NCI-H446 treated with DMSO at 0.1 percent for 48 hours (cell line): ENCODE measurements around the gene EPHA8.

Experiments used
- DNase-seq: peaks from one replicate; lab custom pipeline; 2025; lab: John Stamatoyannopoulos, UW

Gene EPHA8

GRCh38 chr1:22592919-22593790, 29.9 kb downstream of the EPHA8 start:
- DNase-seq, result no peak

- no peak for DNase-seq
These were observed 31.1 kb downstream of the EPHA8 start for GRCh38 chr1:22594396-22594795.

- no peak for DNase-seq
These were observed 31.8 kb downstream of the EPHA8 start for GRCh38 chr1:22595108-22595507.

GRCh38 chr1:22597301-22597965, 34.1 kb downstream of the EPHA8 start:
- no peak for DNase-seq

- DNase-seq, result no peak
These were observed 34.7 kb downstream of the EPHA8 start for GRCh38 chr1:22597996-22598395.

- no peak for DNase-seq
These were observed 35.4 kb downstream of the EPHA8 start for GRCh38 chr1:22598736-22599135.

GRCh38 chr1:22600071-22600816, 37.0 kb downstream of the EPHA8 start:
- DNase-seq, result no peak

- no peak for DNase-seq
These were observed 37.7 kb downstream of the EPHA8 start for GRCh38 chr1:22600817-22601605.

- no peak for DNase-seq
These were observed 38.3 kb downstream of the EPHA8 start for GRCh38 chr1:22601610-22602009.

GRCh38 chr1:22602060-22602740, 38.9 kb downstream of the EPHA8 start:
- DNase-seq, result no peak

GRCh38 chr1:22606161-22606560, 42.9 kb downstream of the EPHA8 start:
- no peak for DNase-seq

- no peak for DNase-seq
These were observed 43.9 kb downstream of the EPHA8 start for GRCh38 chr1:22607154-22607553.

- no peak for DNase-seq
These were observed 45.1 kb downstream of the EPHA8 start for GRCh38 chr1:22608361-22608760.

GRCh38 chr1:22609291-22609690, 46.0 kb downstream of the EPHA8 start:
- no peak for DNase-seq

- DNase-seq, result no peak
These were observed 48.2 kb downstream of the EPHA8 start for GRCh38 chr1:22611530-22611947.

- no peak for DNase-seq
These were observed 49.6 kb downstream of the EPHA8 start for GRCh38 chr1:22612671-22613571.

GRCh38 chr1:22613572-22613918, 50.3 kb downstream of the EPHA8 start:
- no peak for DNase-seq

- no peak for DNase-seq
These were observed 50.7 kb downstream of the EPHA8 start for GRCh38 chr1:22613951-22614350.

GRCh38 chr1:22615886-22616285, 52.6 kb downstream of the EPHA8 start:
- no peak for DNase-seq

- DNase-seq, result no peak
These were observed 53.3 kb downstream of the EPHA8 start for GRCh38 chr1:22616571-22616970.
